H1 (cell line): ENCODE data around the gene RPP30. TPM values are rescaled to one million over a fixed set of nuclear protein-coding genes. Genes with fewer than 3 reads are reported as not detected.

Experiments used
- CTCF ChIA-PET: fragments of 300-600 bp; sonication (Branson Sonifier 250); formaldehyde crosslinking; loops from one replicate; lab custom pipeline; 2021; ENCODE audit not compliant: partially characterized antibody; lab: Charles Lee
- POLR2A ChIA-PET: fragments of 300-600 bp; sonication (Branson Sonifier 250); formaldehyde crosslinking; loops from one replicate; lab custom pipeline; 2021; ENCODE audit warnings: inconsistent platforms; ENCODE audit not compliant: partially characterized antibody; lab: Charles Lee
- DNase-seq, 2 experiments: peaks; one replicate each; pipeline versions ENCODE4 v3.0.0 to v3.0.0-alpha.2; 2010 to 2022; ENCODE audit warnings: low spot score in 2 of 2, low read depth in 1 of 2, mixed read lengths in 1 of 2
- FAIRE-seq: peaks from 2 replicates; lab custom pipeline; 2011; peaks lifted over from hg19 to GRCh38; lab: Jason Lieb, UNC
- H2AFZ ChIP-seq: 2 replicates; pipeline ENCODE4 v1.8.1; 2012; ENCODE audit warnings: low read length, inconsistent platforms
- H2AK5ac ChIP-seq: 2 replicates; pipeline ENCODE4 v1.6.1; 2013; ENCODE audit warnings: low read depth, low read length
- H2BK120ac ChIP-seq: replicated peaks from 2 replicates; pipeline ENCODE3; 2013; ENCODE audit warnings: low read depth, low read length, inconsistent platforms
- H2BK12ac ChIP-seq: 2 replicates; pipeline ENCODE4 v1.6.1; 2013; ENCODE audit warnings: low read depth, low read length
- H2BK15ac ChIP-seq: 2 replicates; pipeline ENCODE4 v1.6.1; 2013; ENCODE audit warnings: low read length
- H2BK20ac ChIP-seq: 2 replicates; pipeline ENCODE4 v1.6.1; 2013; ENCODE audit warnings: low read length
- H2BK5ac ChIP-seq: 2 replicates; pipeline ENCODE4 v1.6.1; 2013; ENCODE audit warnings: low read depth, low read length
- H3K14ac ChIP-seq: 2 replicates; pipeline ENCODE4 v1.6.1; 2013; ENCODE audit warnings: inconsistent platforms; ENCODE audit not compliant: insufficient read length
- H3K18ac ChIP-seq: 2 replicates; pipeline ENCODE4 v1.6.1; 2013; ENCODE audit warnings: low read length; ENCODE audit errors: extremely low read depth
- H3K23ac ChIP-seq: 2 replicates; pipeline ENCODE4 v1.6.1; 2013; ENCODE audit warnings: inconsistent platforms; ENCODE audit not compliant: insufficient read length
- H3K23me2 ChIP-seq: 2 replicates; pipeline ENCODE4 v1.6.1; 2013; ENCODE audit warnings: low read depth, low read length
- H3K27ac ChIP-seq: 2 replicates; pipeline ENCODE4 v1.6.1; 2011; ENCODE audit warnings: low read depth, low read length, inconsistent platforms
- H3K27me3 ChIP-seq, 4 experiments: replicated peaks in 1 of 4; 1 replicate in 1 of 4; 2 replicates in 3 of 4; pipeline versions ENCODE4 v1.6.1 to v1.8.1; 2011 to 2013; ENCODE audit warnings: low read length in 3 of 4, mild to moderate bottlenecking in 3 of 4, inconsistent platforms in 2 of 4, mixed read lengths in 2 of 4, moderate library complexity in 1 of 4; ENCODE audit not compliant: control insufficient read depth in 3 of 4, insufficient read depth in 3 of 4; ENCODE audit errors: extremely low read depth in 1 of 4
- H3K36me3 ChIP-seq, 4 experiments: 2 replicates each; pipeline versions ENCODE4 v1.6.1 to v1.8.1; 2011 to 2013; ENCODE audit warnings: mild to moderate bottlenecking in 4 of 4, low read length in 3 of 4, moderate library complexity in 2 of 4, control low read depth in 1 of 4, inconsistent platforms in 1 of 4; ENCODE audit not compliant: insufficient read depth in 4 of 4, control insufficient read depth in 2 of 4
- H3K4ac ChIP-seq: replicated peaks from 2 replicates; pipeline ENCODE3; 2013; ENCODE audit warnings: low read length, low read depth, mixed read lengths, inconsistent platforms; ENCODE audit not compliant: insufficient read length
- H3K4me1 ChIP-seq, 4 experiments: replicated peaks in 1 of 4; 1 replicate in 1 of 4; 2 replicates in 3 of 4; pipeline versions ENCODE4 v1.6.1 to v1.8.1; 2011 to 2013; ENCODE audit warnings: low read length in 3 of 4, inconsistent platforms in 2 of 4, mixed read lengths in 1 of 4; ENCODE audit not compliant: insufficient read depth in 4 of 4, control insufficient read depth in 3 of 4
- H3K4me2 ChIP-seq, 2 experiments: 2 replicates each; pipeline versions ENCODE4 v1.6.1 to v1.8.1; 2011 to 2013; ENCODE audit warnings: low read depth in 2 of 2, low read length in 2 of 2, control low read depth in 1 of 2, inconsistent platforms in 1 of 2, mild to moderate bottlenecking in 1 of 2; ENCODE audit not compliant: insufficient read depth in 1 of 2
- H3K4me3 ChIP-seq, 4 experiments: fragments of 200-600, 300-600 bp in 1 of 4; sonication (generic), shearing (Covaris generic), sonication (Bioruptor Twin) in 1 of 4; 2 replicates each; pipeline versions ENCODE4 v1.5.1 to v1.8.1; 2011 to 2016; ENCODE audit warnings: low read length in 4 of 4, low read depth in 3 of 4, control low read depth in 2 of 4, inconsistent platforms in 2 of 4, mild to moderate bottlenecking in 2 of 4, mixed read lengths in 1 of 4, moderate library complexity in 1 of 4; ENCODE audit not compliant: insufficient read depth in 2 of 4; ENCODE audit errors: extremely low read depth in 1 of 4
- H3K56ac ChIP-seq: replicated peaks from 2 replicates; pipeline ENCODE3; 2013; ENCODE audit warnings: low read depth, mild to moderate bottlenecking, mixed read lengths, low read length, inconsistent platforms; ENCODE audit not compliant: insufficient read length
- H3K79me1 ChIP-seq: 2 replicates; pipeline ENCODE4 v1.6.1; 2013; ENCODE audit warnings: low read depth, low read length, control low read depth
- H3K79me2 ChIP-seq, 2 experiments: 2 replicates each; pipeline versions ENCODE4 v1.6.1 to v1.8.1; 2012 to 2013; ENCODE audit warnings: low read length in 2 of 2, mild to moderate bottlenecking in 2 of 2, inconsistent platforms in 1 of 2; ENCODE audit not compliant: insufficient read depth in 2 of 2, control insufficient read depth in 1 of 2
- H3K9ac ChIP-seq, 4 experiments: replicated peaks in 1 of 4; 1 replicate in 1 of 4; 2 replicates in 3 of 4; pipeline versions ENCODE4 v1.6.1 to v1.8.1; 2011 to 2013; ENCODE audit warnings: low read depth in 3 of 4, low read length in 3 of 4, control low read depth in 2 of 4, mild to moderate bottlenecking in 2 of 4, moderate library complexity in 2 of 4, inconsistent platforms in 1 of 4; ENCODE audit errors: extremely low read depth in 1 of 4
- H3K9me3 ChIP-seq, 2 experiments: 2 replicates each; pipeline versions ENCODE4 v1.6.1 to v1.8.1; 2012 to 2013; ENCODE audit warnings: mild to moderate bottlenecking in 2 of 2, moderate library complexity in 2 of 2, control low read depth in 1 of 2, inconsistent platforms in 1 of 2, low read depth in 1 of 2, low read length in 1 of 2, mixed read lengths in 1 of 2; ENCODE audit not compliant: insufficient read depth in 2 of 2
- H4K20me1 ChIP-seq, 2 experiments: replicated peaks in 1 of 2; 2 replicates each; pipeline versions ENCODE3 to v1.8.1; 2011 to 2013; ENCODE audit warnings: inconsistent platforms in 2 of 2, low read length in 2 of 2, mild to moderate bottlenecking in 1 of 2; ENCODE audit not compliant: insufficient read depth in 2 of 2, control insufficient read depth in 1 of 2
- H4K5ac ChIP-seq: 2 replicates; pipeline ENCODE4 v1.6.1; 2013; ENCODE audit warnings: low read length, low read depth, mixed read lengths, inconsistent platforms; ENCODE audit not compliant: insufficient read length
- H4K8ac ChIP-seq: 2 replicates; pipeline ENCODE4 v1.8.0; 2013; ENCODE audit warnings: mild to moderate bottlenecking, moderate library complexity, low read length, inconsistent platforms; ENCODE audit not compliant: insufficient read depth; ENCODE audit errors: extremely low read depth
- H4K91ac ChIP-seq: replicated peaks from 2 replicates; pipeline ENCODE3; 2013; ENCODE audit warnings: low read length, mixed read lengths, inconsistent platforms; ENCODE audit not compliant: insufficient read length
- CTBP2 ChIP-seq: IDR thresholded peaks from 2 replicates; pipeline ENCODE4 v1.7.0; 2011; ENCODE audit warnings: borderline replicate concordance, mild to moderate bottlenecking, moderate library complexity, mixed read lengths, low read length; ENCODE audit not compliant: insufficient read depth, insufficient read length
- E2F6 ChIP-seq: IDR thresholded peaks from 2 replicates; pipeline ENCODE4 v1.6.1; 2012; ENCODE audit warnings: inconsistent platforms
- EP300 ChIP-seq, 2 experiments: IDR thresholded peaks; 1 replicate in 1 of 2; 2 replicates in 1 of 2; pipeline ENCODE4 v1.6.1; 2011 to 2012; ENCODE audit warnings: low read depth in 2 of 2, low read length in 2 of 2, mild to moderate bottlenecking in 2 of 2, borderline replicate concordance in 1 of 2, inconsistent platforms in 1 of 2, moderate library complexity in 1 of 2
- EZH2 ChIP-seq: fragments of 200-600 bp; sonication (generic); IDR thresholded peaks from 2 replicates; pipeline ENCODE4 v1.7.1; 2012; ENCODE audit warnings: low read depth, mild to moderate bottlenecking, moderate library complexity, low read length, inconsistent platforms; ENCODE audit not compliant: severe bottlenecking
- RXRA ChIP-seq: IDR thresholded peaks from 2 replicates; pipeline ENCODE4 v1.6.1; 2011; ENCODE audit warnings: low read depth, mild to moderate bottlenecking, low read length, moderate library complexity; ENCODE audit not compliant: insufficient read depth
- SIN3A ChIP-seq, 2 experiments: IDR thresholded peaks in 1 of 2; conservative IDR thresholded peaks in 1 of 2; 2 replicates each; pipeline ENCODE4 v1.6.1; 2011 to 2012; ENCODE audit warnings: low read length in 2 of 2, improper control_type of control experiment in 1 of 2, low read depth in 1 of 2, mild to moderate bottlenecking in 1 of 2
- SP2 ChIP-seq: IDR thresholded peaks from 2 replicates; pipeline ENCODE4 v1.6.1; 2012; ENCODE audit warnings: mild to moderate bottlenecking, low read length, inconsistent platforms
- SP4 ChIP-seq: IDR thresholded peaks from 2 replicates; pipeline ENCODE4 v1.6.1; 2012; ENCODE audit warnings: low read length, inconsistent platforms
- WGBS, 2 experiments: shearing (Covaris generic) in 1 of 2; methylation state at CpG; one replicate each; pipeline versions ENCODE4 v1.1.6 to v1.1.7; 2013 to 2015; ENCODE audit warnings: low lambda C conversion rate in 2 of 2, mixed read lengths in 2 of 2, inconsistent platforms in 1 of 2, low coverage in 1 of 2, missing lambda C conversion rate in 1 of 2; ENCODE audit not compliant: insufficient replicate concordance in 2 of 2, insufficient coverage in 1 of 2, insufficient read length in 1 of 2; ENCODE audit errors: extremely low coverage in 1 of 2, missing lambda C conversion rate in 1 of 2; 5-methylcytosine and 5-hydroxymethylcytosine counted together
- polyA plus RNA-seq, 7 experiments: library from polyadenylated mRNA; depleted of rRNA in 3 of 7; stranded (reverse) in 5 of 7; unstranded in 2 of 7; fragments of >200 nt in 5 of 7; fragments of 200-250 nt in 2 of 7; gene quantifications; 1 replicate in 5 of 7; 2 replicates in 1 of 7; 4 replicates in 1 of 7; pipeline versions ENCODE4 v1.2.1 to v1.2.3, GENCODE V29; 2011 to 2013; ENCODE audit warnings: missing spikeins in 2 of 7, mixed read lengths in 2 of 7
- total RNA-seq: library from RNA; stranded (reverse); fragmentation: NEBNext Ultra II Directional; extraction: Animal tissue kit (Norgen Biotek cat#: 25700); gene quantifications from 2 replicates; pipeline ENCODE4 v1.2.1, GENCODE V29; 2021

Gene RPP30
- total and polyA plus RNA-seq, 2 of the 8 experiments (the other 6 are each of a cell fraction or from before 2014, with no cell fraction given) = 38.9 to 79.7 TPM

- no peak for TF ChIP-seq SP2
- TF ChIP-seq CTBP2 = no peak
- TF ChIP-seq EP300 (IDR thresholded peaks at IDR 0.05; ENCODE audit: borderline replicate concordance in 1 of 2, low read depth in 2 of 2, low read length in 2 of 2) = no peak
- peak; percentile 20 for TF ChIP-seq EZH2
- TF ChIP-seq E2F6 = no peak
- TF ChIP-seq RXRA = no peak
- no peak for TF ChIP-seq SP4
- TF ChIP-seq SIN3A (conservative IDR thresholded peaks at IDR 0.05 in 1 of 2, IDR thresholded peaks at IDR 0.05 in 1 of 2; ENCODE audit: low read depth in 1 of 2, low read length in 2 of 2) = no peak
- no peak for FAIRE-seq
Measured at GRCh38 chr10:90917238-90917967, 45.6 kb downstream of the RPP30 start.

More at GRCh38 chr10:90917238-90917967, 45.6 kb downstream of the RPP30 start:
- H3K4me1 ChIP-seq = no peaks in the 10 kb centered on the region; a peak in 1 of 7 replicates
- H3K27ac ChIP-seq = no peak overlapping the region
- H2BK12ac ChIP-seq = no peak overlapping the region
- H2BK20ac ChIP-seq = no peak overlapping the region
- H2BK15ac ChIP-seq = no peak overlapping the region
- no peak overlapping the region for H3K4ac ChIP-seq
- H4K5ac ChIP-seq = no peak overlapping the region
- H2AK5ac ChIP-seq = no peak overlapping the region
- H2BK5ac ChIP-seq = no peak overlapping the region
- H3K56ac ChIP-seq = no peak overlapping the region
- no peaks in the 10 kb centered on the region for H3K36me3 ChIP-seq
- POLR2A ChIA-PET = interaction anchor here (1.0 kb wide), 1 partner anchor 24 kb away, joined by 3 read pairs; no protein-coding TSS in a partner anchor
- 86% methylated on average over 8 of the region's 8 CpGs; no CpG with 5 or more reads in 1 of the 2 experiments for WGBS, 2 experiments
- H4K20me1 ChIP-seq = peaks cover 3% of the 10 kb centered on the region in 2 experiments
- no peaks in the 10 kb centered on the region; the same call in 1 of the 2 replicates for H3K23me2 ChIP-seq
- H3K4me3 ChIP-seq = no peak overlapping the region
- peaks cover 78 to 98% (median 95%) of the 10 kb centered on the region in 4 experiments for H3K27me3 ChIP-seq
- H3K4me2 ChIP-seq = no peak overlapping the region
- DNase-seq = no peak
- no peak overlapping the region for H3K14ac ChIP-seq
- no peak overlapping the region for H3K18ac ChIP-seq
- H3K23ac ChIP-seq = no peak overlapping the region
- no peak overlapping the region for H3K9ac ChIP-seq
- H4K8ac ChIP-seq = no peak overlapping the region
- no peaks in the 10 kb centered on the region for H3K79me1 ChIP-seq
- no peak overlapping the region for H4K91ac ChIP-seq
- no peaks in the 10 kb centered on the region for H3K9me3 ChIP-seq
- no peak overlapping the region for H2AFZ ChIP-seq
- CTCF ChIA-PET = interaction anchor here (0.6 to 4.2 kb wide), 10 partner anchors 8 to 381 kb away, joined by 3 to 13 read pairs (median 5); no protein-coding TSS in a partner anchor
- no peaks in the 10 kb centered on the region for H3K79me2 ChIP-seq
- H2BK120ac ChIP-seq = no peak overlapping the region
